Liver (tissue), 9 donors: Measurements from ENCODE around the gene AJM1. TPM values are rescaled to one million over a fixed set of nuclear protein-coding genes. Genes with fewer than 3 reads are reported as not detected.

ENCODE experiments used
- DNase-seq: peaks from one replicate; pipeline ENCODE4 v3.0.0-alpha.2; 2017; ENCODE audit warnings: low spot score
- H3K27ac ChIP-seq, 2 donors: one replicate each; pipeline ENCODE4 v1.7.0; 2013; ENCODE audit warnings: inconsistent platforms in 2 of 2, low read length in 2 of 2, control low read depth in 1 of 2, low read depth in 1 of 2, mild to moderate bottlenecking in 1 of 2
- H3K27me3 ChIP-seq, 4 donors: one replicate each; pipeline versions ENCODE4 v1.6.1 to v1.7.0; 2013; ENCODE audit warnings: low read length in 3 of 4, inconsistent platforms in 1 of 4, mild to moderate bottlenecking in 1 of 4, moderate library complexity in 1 of 4; ENCODE audit not compliant: control insufficient read depth in 4 of 4, insufficient read depth in 4 of 4
- H3K36me3 ChIP-seq, 4 donors: one replicate each; pipeline versions ENCODE4 v1.6.1 to v1.7.0; 2013; ENCODE audit warnings: low read length in 3 of 4, mild to moderate bottlenecking in 3 of 4, low read depth in 1 of 4, moderate library complexity in 1 of 4; ENCODE audit not compliant: control insufficient read depth in 4 of 4, insufficient read depth in 3 of 4
- H3K4me1 ChIP-seq, 4 donors: one replicate each; pipeline versions ENCODE4 v1.6.1 to v1.7.0; 2013; ENCODE audit warnings: low read length in 3 of 4, mild to moderate bottlenecking in 3 of 4, moderate library complexity in 1 of 4; ENCODE audit not compliant: control insufficient read depth in 4 of 4, insufficient read depth in 4 of 4
- H3K4me3 ChIP-seq, 3 donors: one replicate each; pipeline versions ENCODE4 v1.6.1 to v1.7.0; 2013; ENCODE audit warnings: low read length in 3 of 3, control low read depth in 1 of 3, low read depth in 1 of 3, mild to moderate bottlenecking in 1 of 3
- H3K9ac ChIP-seq, 2 donors: one replicate each; pipeline ENCODE4 v1.7.0; 2013; ENCODE audit warnings: low read length in 2 of 2, mild to moderate bottlenecking in 2 of 2, moderate library complexity in 2 of 2, control low read depth in 1 of 2, low read depth in 1 of 2
- H3K9me3 ChIP-seq, 4 donors: one replicate each; pipeline versions ENCODE4 v1.6.1 to v1.7.0; 2013; ENCODE audit warnings: low read length in 3 of 4; ENCODE audit not compliant: control insufficient read depth in 4 of 4
- ATF3 ChIP-seq: IDR thresholded peaks from 2 replicates; pipeline ENCODE4 v1.6.1; 2016; ENCODE audit warnings: antibody characterized with exemption
- EGR1 ChIP-seq, 2 donors: IDR thresholded peaks; 2 replicates each; pipeline ENCODE4 v1.6.1; 2016 to 2018; ENCODE audit warnings: antibody characterized with exemption in 2 of 2, low read depth in 2 of 2
- FOXA1 ChIP-seq: IDR thresholded peaks from 2 replicates; pipeline ENCODE4 v1.6.1; 2016; ENCODE audit warnings: antibody characterized with exemption
- FOXA2 ChIP-seq: IDR thresholded peaks from 2 replicates; pipeline ENCODE4 v1.6.1; 2016; ENCODE audit warnings: antibody characterized with exemption
- GABPA ChIP-seq, 2 donors: IDR thresholded peaks in 1 of 2; conservative IDR thresholded peaks in 1 of 2; 2 replicates each; pipeline ENCODE4 v1.6.1; 2016; ENCODE audit warnings: antibody characterized with exemption in 2 of 2, mild to moderate bottlenecking in 1 of 2, moderate library complexity in 1 of 2
- HNF4A ChIP-seq, 2 donors: conservative IDR thresholded peaks; 2 replicates each; pipeline ENCODE4 v1.6.1; 2016; ENCODE audit warnings: antibody characterized with exemption in 2 of 2, mild to moderate bottlenecking in 2 of 2
- HNF4G ChIP-seq: IDR thresholded peaks from 2 replicates; pipeline ENCODE4 v1.6.1; 2016; ENCODE audit warnings: antibody characterized with exemption
- JUND ChIP-seq, 2 donors: IDR thresholded peaks; 2 replicates each; pipeline ENCODE4 v1.6.1; 2016; ENCODE audit warnings: antibody characterized with exemption in 2 of 2
- NR2F2 ChIP-seq: IDR thresholded peaks from 2 replicates; pipeline ENCODE4 v1.6.1; 2016; ENCODE audit warnings: antibody characterized with exemption
- RAD21 ChIP-seq, 2 donors: IDR thresholded peaks; 2 replicates each; pipeline ENCODE4 v1.6.1; 2016; ENCODE audit warnings: antibody characterized with exemption in 2 of 2, mild to moderate bottlenecking in 2 of 2
- RXRA ChIP-seq, 2 donors: IDR thresholded peaks; 2 replicates each; pipeline ENCODE4 v1.6.1; 2017 to 2018; ENCODE audit warnings: antibody characterized with exemption in 2 of 2, mild to moderate bottlenecking in 1 of 2
- SP1 ChIP-seq: IDR thresholded peaks from 2 replicates; pipeline ENCODE4 v1.6.1; 2018; ENCODE audit warnings: antibody characterized with exemption, mild to moderate bottlenecking
- YY1 ChIP-seq: IDR thresholded peaks from 2 replicates; pipeline ENCODE4 v1.6.1; 2016; ENCODE audit warnings: antibody characterized with exemption, mild to moderate bottlenecking
- WGBS: extraction: QIAGEN DNeasy Blood & Tissue Kit; methylation state at CpG from one replicate; pipeline ENCODE4 v1.1.7; 2013; 5-methylcytosine and 5-hydroxymethylcytosine counted together
- polyA plus RNA-seq, 2 donors: library from polyadenylated mRNA; stranded (reverse) in 1 of 2; unstranded in 1 of 2; fragments of 200-250 nt in 1 of 2; fragments of >200 nt in 1 of 2; fragmentation: Nextera tagmentation in 1 of 2; extraction: Ambion mirVana in 1 of 2; gene quantifications; one replicate each; pipeline versions ENCODE4 v1.2.1 to v1.2.3, GENCODE V29; 2013 to 2015
- total RNA-seq, 2 donors: library from RNA; depleted of rRNA; stranded (reverse); fragments of >200 nt; gene quantifications; one replicate each; pipeline ENCODE4 v1.2.3, GENCODE V29; 2014
- TF ChIP-seq, protein P1 (sequence below): IDR thresholded peaks from 2 replicates; pipeline ENCODE4 v1.6.1; 2016; ENCODE audit warnings: antibody characterized with exemption, mild to moderate bottlenecking
- TF ChIP-seq, protein P2 (sequence below): IDR thresholded peaks from 2 replicates; pipeline ENCODE4 v1.6.1; 2016; ENCODE audit warnings: antibody characterized with exemption
- donor health status: healthy.
- donor health status: healthy.
- donor health status: healthy.
- donor health status: healthy.
- donor health status: healthy.

Gene AJM1
- total and polyA plus RNA-seq, 4 donors = 0.56 to 2.3 (median 0.82) TPM

DNA sequence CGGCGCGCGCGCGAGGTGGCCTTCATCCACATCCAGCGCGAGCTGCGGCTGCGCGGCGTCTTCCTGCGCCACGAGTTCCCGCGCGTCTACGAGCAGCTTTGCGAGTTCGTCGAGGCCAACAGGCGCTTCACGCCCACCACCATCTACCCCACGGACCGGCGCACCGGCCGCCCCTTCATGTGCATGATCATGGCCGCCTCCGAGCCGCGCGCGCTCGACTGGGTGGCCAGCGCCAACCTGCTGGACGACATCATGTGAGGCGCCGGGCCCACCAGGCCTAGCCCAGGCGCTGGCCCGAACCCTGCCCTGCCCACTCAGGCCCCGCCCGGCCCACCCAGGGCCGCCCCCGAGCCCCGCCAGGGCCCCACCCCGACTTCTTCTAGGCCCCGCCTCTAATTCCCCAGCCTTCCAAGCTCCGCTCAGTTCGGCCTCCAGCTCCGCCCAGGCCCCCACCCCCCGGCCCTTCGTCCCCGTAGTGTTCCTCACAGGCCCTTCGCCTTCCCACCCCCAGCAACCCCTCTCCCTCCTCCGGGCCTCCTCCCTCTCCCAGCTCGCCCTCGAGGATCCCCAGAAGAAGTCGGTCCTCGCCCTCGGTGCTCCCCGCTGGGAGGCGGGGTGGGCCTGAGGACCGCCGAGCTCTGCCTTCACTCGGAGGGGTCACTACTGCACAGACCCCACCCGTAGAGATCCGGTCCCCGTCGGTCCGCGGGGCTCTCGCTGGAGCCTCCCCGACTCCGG, 5.0 kb downstream of the AJM1 start (continued):
- TF ChIP-seq, protein P1, sequence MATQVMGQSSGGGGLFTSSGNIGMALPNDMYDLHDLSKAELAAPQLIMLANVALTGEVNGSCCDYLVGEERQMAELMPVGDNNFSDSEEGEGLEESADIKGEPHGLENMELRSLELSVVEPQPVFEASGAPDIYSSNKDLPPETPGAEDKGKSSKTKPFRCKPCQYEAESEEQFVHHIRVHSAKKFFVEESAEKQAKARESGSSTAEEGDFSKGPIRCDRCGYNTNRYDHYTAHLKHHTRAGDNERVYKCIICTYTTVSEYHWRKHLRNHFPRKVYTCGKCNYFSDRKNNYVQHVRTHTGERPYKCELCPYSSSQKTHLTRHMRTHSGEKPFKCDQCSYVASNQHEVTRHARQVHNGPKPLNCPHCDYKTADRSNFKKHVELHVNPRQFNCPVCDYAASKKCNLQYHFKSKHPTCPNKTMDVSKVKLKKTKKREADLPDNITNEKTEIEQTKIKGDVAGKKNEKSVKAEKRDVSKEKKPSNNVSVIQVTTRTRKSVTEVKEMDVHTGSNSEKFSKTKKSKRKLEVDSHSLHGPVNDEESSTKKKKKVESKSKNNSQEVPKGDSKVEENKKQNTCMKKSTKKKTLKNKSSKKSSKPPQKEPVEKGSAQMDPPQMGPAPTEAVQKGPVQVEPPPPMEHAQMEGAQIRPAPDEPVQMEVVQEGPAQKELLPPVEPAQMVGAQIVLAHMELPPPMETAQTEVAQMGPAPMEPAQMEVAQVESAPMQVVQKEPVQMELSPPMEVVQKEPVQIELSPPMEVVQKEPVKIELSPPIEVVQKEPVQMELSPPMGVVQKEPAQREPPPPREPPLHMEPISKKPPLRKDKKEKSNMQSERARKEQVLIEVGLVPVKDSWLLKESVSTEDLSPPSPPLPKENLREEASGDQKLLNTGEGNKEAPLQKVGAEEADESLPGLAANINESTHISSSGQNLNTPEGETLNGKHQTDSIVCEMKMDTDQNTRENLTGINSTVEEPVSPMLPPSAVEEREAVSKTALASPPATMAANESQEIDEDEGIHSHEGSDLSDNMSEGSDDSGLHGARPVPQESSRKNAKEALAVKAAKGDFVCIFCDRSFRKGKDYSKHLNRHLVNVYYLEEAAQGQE = no peak
- TF ChIP-seq FOXA1 = no peak
- no peak for TF ChIP-seq RXRA (IDR thresholded peaks at IDR 0.05)
- TF ChIP-seq, protein P2, sequence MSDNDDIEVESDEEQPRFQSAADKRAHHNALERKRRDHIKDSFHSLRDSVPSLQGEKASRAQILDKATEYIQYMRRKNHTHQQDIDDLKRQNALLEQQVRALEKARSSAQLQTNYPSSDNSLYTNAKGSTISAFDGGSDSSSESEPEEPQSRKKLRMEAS = no peak

GRCh38 chr9:136847826-136848392, 5.6 kb downstream of the AJM1 start:
- H3K36me3 ChIP-seq = peaks cover 0 to 2% (median 0%) of the 10 kb centered on the region in 4 donors
- H3K27ac ChIP-seq = peak overlapping the region; percentile 83 to 91
- no peaks in the 10 kb centered on the region for H3K27me3 ChIP-seq
- DNase-seq = peak; percentile 78
- H3K9me3 ChIP-seq = peaks cover 0 to 3% (median 0%) of the 10 kb centered on the region in 4 donors
- TF ChIP-seq RXRA (IDR thresholded peaks at IDR 0.05) = peak in 1 of 2 donors; percentile 50
- TF ChIP-seq RAD21 (IDR thresholded peaks at IDR 0.05) = peak in 1 of 2 donors; percentile 45
- TF ChIP-seq SP1 = peak; percentile 60
- TF ChIP-seq HNF4A (conservative IDR thresholded peaks at IDR 0.05) = peak in 1 of 2 donors; percentile 9
- TF ChIP-seq ATF3 = no peak
- TF ChIP-seq, protein P1 = peak; percentile 66
- H3K4me1 ChIP-seq = peaks cover 22 to 59% (median 47%) of the 10 kb centered on the region in 4 donors
- peak overlapping the region; percentile 35 to 68 for H3K9ac ChIP-seq
- WGBS = under 1% methylated on average over 48 of the region's 48 CpGs
- H3K4me3 ChIP-seq = peak overlapping the region; percentile 73 to 92 (median 83)

DNA sequence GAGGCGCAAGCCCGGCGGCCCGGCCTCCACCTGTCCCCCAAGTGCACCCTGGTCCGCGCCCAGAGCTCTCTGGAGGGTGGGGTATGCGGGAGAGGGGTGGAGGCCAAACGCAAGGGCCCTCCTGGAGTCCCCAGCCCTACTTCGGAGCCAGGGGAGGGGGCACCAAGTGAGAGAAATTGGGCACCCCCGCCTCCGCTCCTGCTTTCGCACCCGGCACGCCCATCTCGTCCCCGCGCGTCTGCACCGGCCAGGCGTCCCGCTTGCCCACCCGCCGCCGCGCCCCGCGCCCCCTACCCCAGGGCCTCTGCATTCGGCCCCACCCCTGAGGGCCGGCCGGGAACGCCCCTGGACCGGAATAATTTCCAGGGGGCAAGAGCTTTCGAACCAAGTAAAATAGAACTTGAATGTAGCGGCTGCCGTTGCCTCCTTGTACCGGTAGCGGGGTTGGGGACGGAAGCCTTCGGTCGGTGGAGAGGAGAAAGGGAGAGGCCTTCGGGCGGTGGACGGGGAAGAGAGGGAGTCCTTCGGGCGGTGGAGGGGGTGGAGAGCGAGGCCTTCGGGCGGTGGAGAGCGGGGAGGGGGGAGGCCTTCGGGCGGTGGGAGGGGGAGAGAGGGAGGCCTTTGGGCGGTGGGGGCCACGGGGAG, 6.2 kb downstream of the AJM1 start:
- Histone ChIP-seq H3K4me1 (peaks cover 18 to 55% (median 43%) of the 10 kb centered on the region in 4 donors), H3K9me3 (peaks cover 0 to 3% (median 0%) of the 10 kb centered on the region in 4 donors), H3K27me3 (no peaks in the 10 kb centered on the region), H3K4me3 (peak overlapping the region; percentile 73 to 92 (median 83)), H3K27ac (peak overlapping the region; percentile 83 to 91), H3K36me3 (peaks cover 0 to 2% (median 0%) of the 10 kb centered on the region in 4 donors), H3K9ac (peak overlapping the region; percentile 35 to 68)
- under 1% methylated on average over 50 of the region's 53 CpGs for WGBS
- DNase-seq = no peak
- no peak for TF ChIP-seq HNF4G
- TF ChIP-seq HNF4A (conservative IDR thresholded peaks at IDR 0.05) = no peak
- TF ChIP-seq JUND (IDR thresholded peaks at IDR 0.05) = no peak
- no peak for TF ChIP-seq FOXA1
- TF ChIP-seq FOXA2 = no peak
- TF ChIP-seq NR2F2 = no peak
- no peak for TF ChIP-seq ATF3
- no peak for TF ChIP-seq YY1
- TF ChIP-seq EGR1 (IDR thresholded peaks at IDR 0.05; ENCODE audit: low read depth in 2 of 2) = no peak
- TF ChIP-seq GABPA (IDR thresholded peaks at IDR 0.05 in 1 of 2, conservative IDR thresholded peaks at IDR 0.05 in 1 of 2) = no peak
- TF ChIP-seq, protein P2 = no peak
- TF ChIP-seq SP1 = no peak
